IMR-90 (cell line): Measurements from ENCODE around the gene DHRS7B.

ENCODE experiments used
- POLR2A ChIP-seq: IDR thresholded peaks from 2 replicates; pipeline ENCODE4 v1.6.1; 2012; ENCODE audit warnings: mild to moderate bottlenecking, low read depth, low read length
- RAD21 ChIP-seq: IDR thresholded peaks from 2 replicates; pipeline ENCODE4 v1.6.1; 2012; ENCODE audit warnings: low read length, improper control_type of control experiment
- SMC3 ChIP-seq: fragments of 150-350 bp; IDR thresholded peaks from 2 replicates; pipeline ENCODE4 v1.6.1; 2016; ENCODE audit warnings: low read depth, mild to moderate bottlenecking, antibody characterized with exemption, low read length, moderate library complexity

- TF ChIP-seq POLR2A (no peak), SMC3 (no peak), RAD21 (no peak)
These were observed 50.1 kb downstream of the DHRS7B start for GRCh38 chr17:21176773-21177395.
